Stimulated activated CD8-positive, alpha-beta memory T cell treated with anti-CD3 and anti-CD28 coated beads, Interleukin-12 subunit alpha, Interleukin-12 subunit beta, amount 100 ng/mL, for 4 hours (primary cell): Measurements from ENCODE around the gene PLCE1.
"Not testable (repeated sequence)": the region's sequence is repeated elsewhere in the genome, so short reads cannot be mapped to it uniquely, and the experiment has no call there.

Experiments used
- DNase-seq: peaks from one replicate; pipeline ENCODE4 v3.0.0-alpha.2; 2020; ENCODE audit warnings: low read depth

Gene PLCE1

DNA sequence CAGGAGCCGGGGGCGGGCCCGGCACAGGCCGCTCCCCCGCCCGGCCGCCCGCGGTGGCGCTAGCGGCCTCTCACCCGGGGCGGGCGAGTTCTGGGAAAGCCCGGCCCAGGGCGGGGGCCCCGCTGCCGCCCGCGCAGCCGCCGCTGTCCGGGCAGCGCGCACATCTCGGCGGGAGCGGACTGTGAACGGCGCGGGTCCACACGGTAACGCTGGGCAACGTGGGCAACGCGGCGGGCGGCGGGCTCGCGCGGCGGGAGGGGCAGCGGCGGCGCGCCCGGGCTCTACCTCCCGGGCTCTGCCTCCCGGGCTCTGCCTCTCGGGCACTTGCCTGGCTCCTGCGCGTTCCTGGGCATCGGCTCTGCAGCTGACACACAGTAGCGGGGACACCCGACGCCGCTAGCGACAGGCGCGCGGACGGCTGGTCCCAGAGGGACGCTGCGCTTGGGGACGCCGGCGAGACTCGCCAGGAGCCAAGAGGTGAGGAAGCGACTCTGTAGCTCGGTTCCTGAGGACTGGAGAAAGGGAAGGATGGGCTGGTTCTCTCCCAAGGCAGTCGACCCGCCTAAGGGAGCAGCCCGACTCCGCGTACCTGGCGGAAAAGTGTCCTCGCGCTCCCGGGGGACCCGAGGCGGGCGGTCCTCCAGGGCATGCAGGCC, at the start of gene PLCE1:
TSS of gene PLCE1 (plus strand) at position 150 of the 656 bp plus-strand sequence. CDS start 37,116 bp downstream, outside the sequence.
- no peak for DNase-seq

DNA sequence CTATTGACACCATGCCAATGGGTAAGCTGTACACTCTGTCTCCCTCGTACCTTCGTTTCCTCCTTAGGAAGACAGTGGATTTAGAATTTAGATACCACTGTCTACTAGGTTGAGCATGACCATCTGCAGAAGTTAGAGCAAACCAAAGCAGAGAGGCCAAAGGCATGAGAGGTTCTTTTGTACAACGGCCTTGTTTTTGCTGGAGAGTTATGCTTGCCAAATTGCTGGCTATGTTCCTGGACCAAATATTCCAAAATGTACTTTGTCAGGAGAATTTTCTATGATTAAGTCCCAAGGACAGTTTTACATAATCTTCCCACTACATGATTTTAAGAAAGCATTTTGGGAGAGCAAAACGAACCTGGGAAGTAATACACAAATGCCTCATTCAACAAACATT, 47.9 kb upstream of the PLCE1 start:
- DNase-seq, result no peak

DNA sequence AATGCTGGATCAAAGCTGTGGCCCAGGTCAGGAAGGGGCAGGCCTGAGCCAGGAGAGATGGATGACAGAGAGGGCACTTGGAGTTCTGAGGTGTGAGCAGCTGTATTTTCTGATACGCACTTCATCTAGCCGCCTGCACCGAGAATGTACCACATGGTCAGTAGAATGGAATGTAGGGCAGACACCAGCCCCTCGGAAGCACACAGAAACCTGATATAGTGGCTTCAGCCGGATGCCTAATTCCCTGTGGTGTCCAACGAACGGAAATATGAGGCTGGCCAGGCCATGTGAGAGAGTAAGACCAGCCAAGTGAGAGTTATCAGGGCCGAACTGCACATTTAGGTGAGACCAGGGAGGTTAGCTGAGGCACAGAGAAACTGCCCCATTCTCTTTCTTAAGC, 46.7 kb upstream of the PLCE1 start:
- DNase-seq, result no peak

DNA sequence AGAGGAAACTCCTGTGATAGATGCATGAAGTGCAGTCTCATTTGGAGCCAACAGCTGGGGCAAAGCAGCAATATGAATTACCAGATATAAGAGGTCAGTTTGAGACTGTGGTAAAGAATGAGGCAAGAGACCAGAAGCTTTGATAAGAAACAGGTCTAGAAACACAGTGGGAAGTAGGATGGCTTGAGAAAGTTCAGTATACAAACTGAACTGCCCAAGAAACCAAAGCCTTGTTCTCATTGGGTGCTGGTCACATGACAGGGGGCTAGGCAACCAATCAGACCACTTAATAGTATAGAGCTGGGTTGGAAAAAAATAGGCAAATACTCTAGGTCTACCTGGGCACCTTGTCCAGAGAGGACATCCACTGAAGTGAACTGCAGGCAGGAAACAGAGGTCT, 46.2 kb upstream of the PLCE1 start:
- no peak for DNase-seq

DNA sequence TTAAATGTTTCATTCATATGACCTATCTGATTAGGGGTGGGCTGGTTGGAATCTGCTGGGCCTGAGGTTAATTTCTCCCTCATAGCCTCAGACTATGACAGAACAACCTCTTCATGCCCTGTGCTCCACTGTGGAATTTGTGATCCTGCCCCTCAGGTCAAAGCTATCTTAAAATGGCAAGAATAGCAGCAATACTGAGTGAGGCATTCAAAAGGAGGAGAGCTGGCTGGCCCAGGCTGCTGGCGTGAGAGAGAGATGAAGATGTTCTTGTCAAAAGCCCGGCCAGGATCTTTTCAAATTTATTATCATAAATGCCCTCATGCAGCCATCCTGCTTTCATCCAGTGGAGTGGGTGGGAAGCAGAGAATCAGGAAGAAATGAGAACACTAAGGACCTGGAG, 41.8 kb upstream of the PLCE1 start:
- DNase-seq, result no peak

DNA sequence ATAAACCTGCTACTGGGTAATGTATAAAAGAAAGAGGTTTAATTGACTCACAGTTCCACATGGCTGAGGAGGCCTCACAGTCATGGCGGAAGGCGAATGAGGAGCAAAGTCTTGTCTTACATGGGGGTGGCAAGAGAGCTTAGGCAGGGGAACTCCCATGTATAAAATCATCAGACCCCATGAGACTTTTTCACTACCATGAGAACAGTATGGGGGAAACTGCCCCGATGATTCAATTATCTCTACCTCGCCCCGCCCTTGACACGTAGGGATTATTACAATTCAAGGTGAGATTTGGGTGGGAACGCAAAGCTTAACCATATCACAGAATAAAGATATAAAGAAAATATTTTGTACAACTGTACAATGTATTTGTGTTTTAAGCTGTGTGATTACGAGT, 39.4 kb upstream of the PLCE1 start:
- no peak for DNase-seq

DNA sequence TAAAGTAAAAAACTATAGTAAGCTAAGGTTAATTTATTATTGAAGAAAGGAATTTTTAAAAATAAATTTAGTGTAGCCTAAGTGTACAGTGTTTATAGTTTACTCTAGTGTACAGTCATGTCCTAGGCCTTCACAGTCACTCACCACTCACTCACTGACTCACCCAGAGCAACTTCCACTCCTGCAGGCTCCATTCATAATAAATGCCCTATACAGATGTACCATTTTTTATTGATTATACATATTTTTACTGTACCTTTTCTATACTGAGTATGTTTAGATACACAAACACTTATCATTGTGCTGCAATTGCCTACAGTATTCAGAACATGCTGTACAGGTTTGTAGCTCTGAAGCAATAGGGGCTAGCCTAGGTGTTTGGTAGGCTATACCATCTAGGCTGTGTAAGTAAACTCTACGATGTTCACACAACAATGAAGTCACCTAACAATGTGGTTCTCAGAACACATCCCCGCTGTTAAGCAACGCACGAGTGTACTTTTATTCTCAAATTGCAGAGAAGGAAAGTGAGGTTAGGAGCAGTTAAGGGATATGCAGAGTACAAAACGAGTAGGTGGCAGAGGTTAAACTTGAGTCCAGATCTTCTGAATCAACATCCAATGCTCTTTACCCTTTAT, 38.9 kb upstream of the PLCE1 start:
- no peak for DNase-seq

DNA sequence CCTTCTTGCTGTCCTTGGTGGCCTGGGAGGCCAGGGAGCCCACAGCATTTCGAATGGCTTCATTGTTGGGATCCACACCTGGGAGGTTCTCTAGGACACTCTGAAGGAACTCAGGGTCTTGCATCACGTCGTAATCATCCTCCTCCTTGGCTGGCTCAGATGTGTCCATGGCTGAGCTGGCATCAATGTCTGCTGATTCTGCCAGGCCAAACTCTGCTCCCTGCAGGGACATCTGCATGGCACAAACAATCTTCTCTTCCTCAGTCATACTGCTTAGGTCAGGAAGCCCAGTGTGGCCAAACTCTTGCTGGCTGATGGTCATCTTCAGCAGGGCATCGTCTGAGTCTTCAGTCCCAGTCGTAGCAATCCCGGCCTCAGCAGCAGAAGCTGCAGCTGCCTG, 34.9 kb upstream of the PLCE1 start:
- no peak for DNase-seq

DNA sequence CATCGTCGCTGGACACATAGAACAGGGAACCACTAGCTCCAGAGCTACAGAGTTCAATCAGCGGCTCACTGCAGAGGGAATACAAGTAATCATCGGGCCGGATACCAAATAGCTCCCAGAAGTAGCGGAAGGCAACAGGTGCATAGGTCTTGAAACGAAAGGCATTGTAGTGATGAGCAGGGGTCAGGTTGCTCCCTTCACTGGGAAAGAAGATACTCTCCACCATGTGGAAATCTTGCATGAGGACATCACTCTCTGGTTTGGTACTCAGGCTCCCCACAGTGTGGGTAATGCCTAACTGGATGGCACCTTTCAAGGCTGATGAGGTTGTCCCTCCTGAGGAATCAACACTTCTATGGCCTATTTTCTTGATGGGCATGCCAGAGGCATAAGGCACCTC, 32.7 kb upstream of the PLCE1 start:
- DNase-seq, result not testable (repeated sequence)

DNA sequence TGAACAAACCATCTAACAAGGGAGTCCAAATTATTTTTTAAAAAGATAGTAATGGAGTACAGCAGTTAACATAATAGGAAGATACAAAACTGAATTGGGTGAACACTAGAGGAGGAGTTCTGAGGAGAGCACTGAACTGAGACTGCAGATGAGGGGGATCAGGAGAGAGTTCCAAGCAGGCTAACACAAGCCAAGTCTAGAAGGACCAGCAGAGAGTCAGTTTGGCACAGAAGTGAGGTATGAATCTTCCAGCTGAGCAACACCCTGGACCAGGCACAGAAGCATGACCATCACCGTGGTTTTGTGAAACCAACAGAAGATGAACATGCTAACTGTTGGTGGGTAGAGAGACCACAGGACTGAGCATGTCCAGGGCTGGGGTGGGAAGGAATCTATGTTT, 30.8 kb upstream of the PLCE1 start:
- DNase-seq, result no peak

DNA sequence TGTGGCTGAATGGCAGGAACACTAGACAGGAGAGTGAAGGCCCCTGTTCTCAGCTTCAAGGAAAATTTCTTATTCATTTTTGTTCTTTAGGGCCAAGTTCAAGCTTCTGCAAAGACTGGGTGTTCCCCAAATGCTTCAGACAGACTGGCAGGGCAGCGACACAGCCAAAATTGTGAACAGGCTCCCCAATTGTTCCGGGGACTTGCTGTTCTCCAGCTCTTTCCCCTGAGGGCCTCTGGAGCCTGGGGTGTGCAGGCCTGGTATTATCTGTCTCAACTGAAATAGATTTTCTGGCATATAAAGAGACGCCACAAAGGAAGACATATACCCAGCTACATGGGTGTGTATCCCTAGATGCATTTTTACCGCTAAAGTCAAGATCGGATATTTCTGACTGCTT, 30.3 kb upstream of the PLCE1 start:
- no peak for DNase-seq

DNA sequence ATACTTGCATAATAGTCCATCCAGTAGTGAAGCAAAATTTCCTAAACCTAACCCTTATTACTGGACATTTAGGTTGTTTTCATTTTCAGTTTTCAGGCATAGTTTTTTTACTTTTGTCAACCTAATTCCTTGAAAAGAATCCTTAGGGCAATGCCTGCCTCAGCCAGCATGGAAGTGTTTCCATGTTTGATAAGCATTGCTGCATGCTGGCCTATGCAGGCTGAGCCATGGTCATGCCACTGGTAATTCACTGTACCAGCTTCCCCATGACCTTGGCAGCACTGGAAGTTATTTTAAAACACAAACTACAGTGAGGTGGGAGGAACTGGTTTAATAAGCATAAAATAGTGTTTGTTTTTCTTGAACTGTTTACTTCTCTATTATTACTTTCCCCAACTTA, 27.8 kb upstream of the PLCE1 start:
- DNase-seq, result no peak

DNA sequence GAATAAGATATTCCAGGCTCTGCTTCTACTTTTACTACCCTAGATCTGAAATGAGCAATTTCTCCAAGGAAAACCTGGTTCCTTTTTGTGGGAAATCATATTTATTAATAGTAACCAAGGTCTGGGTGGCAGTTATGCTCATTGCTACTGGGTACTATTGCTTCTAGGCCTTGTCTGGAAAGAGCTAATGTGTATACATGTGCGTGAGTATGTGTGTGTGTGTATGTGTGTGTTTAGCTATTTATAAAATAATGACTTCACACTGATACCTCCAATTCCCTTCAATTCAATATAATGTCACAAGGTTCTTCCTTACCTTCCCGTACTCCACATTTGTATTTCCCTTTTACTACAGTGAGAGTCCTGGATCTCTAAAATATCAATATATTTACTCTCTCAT, 26.0 kb upstream of the PLCE1 start:
- no peak for DNase-seq

DNA sequence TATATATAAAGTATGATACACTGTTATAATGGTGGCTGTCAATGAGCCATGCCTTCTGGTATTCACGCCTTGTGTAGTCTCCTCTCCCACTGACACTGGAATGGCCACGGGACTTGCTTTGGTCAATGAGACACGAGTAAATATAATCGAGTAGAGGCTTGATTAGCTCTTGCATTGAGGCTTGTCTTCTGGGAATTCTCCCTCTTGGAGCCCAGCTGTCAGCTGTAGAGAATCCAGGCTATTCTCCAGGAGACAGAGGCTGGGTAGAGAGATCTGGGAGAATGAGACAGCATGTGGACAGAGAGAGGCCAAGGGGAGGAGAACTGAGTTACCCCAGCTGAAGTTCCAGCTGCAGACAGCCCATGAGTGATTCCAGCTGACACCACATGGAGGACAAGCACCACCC, 25.2 kb upstream of the PLCE1 start:
- no peak for DNase-seq

DNA sequence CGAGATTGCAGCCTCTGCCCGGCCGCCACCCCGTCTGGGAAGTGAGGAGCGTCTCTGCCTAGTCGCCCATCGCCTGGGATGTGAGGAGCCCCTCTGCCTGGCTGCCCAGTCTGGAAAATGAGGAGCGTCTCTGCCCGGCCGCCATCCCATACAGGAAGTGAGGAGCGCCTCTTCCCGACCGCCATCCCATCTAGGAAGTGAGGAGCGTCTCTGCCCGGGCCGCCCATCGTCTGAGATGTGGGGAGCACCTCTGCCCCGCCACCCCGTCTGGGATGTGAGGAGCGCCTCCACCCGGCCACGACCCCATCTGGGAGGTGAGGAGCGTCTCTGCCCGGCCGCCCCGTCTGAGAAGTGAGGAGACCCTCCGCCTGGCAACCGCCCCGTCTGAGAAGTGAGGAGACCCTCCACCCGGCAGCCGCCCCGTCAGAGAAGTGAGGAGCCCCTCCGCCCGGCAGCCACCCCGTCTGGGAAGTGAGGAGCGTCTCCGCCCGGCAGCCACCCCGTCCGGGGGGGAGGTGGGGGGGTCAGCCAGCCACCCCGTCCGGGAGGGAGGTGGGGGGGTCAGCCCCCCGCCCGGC, 23.2 kb upstream of the PLCE1 start:
- DNase-seq, result not testable (repeated sequence)

DNA sequence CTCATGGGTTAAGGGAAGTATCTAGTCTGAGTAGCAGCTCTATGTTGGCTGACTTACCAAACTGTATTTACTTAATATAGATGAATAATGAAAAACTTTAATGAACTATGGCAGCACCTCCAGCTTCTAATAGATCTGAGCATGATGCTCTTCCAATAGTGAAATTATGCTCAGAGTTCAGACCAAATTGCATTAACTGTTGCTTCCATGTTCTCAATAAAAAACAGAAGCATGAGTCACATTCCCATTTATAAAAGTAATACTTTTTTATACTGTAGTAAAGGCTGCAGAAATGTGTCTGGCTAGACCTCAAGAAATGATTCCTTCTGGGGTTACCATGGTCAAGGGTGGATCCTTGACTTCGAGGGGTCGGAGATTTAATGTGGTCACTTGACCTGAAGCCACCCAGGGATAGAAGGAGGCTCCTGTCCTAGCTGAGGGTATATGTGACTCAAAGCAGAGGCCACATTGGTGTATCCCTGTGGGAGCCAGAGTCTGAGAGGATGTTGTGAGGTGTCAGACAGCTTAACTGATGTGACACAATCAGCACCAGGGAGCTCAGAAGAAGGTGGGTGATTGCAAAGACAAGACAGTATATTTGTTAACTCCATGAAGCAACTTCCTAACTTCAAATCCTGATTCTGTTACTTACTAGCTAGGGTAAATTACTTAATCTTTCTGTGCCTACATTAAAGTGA, 19.8 kb upstream of the PLCE1 start:
- DNase-seq, result no peak

DNA sequence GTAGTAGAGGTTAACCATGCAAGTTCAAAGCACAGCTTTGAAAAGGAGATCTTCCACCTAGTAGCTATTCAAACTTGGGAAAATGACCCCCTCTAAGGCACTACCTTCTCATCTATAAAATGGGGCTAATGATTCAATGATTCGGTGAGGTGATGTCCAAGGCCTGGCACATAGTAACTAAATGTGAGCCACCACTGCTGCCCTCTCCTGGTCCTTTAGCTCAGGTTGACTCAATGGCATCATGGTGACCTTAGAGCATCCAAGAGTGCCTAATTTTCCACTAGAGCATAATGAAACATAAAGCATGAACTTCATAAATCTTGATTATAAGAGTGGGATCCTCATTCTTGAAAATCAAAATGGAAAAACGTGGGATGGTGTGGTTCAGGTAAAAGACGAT, 16.3 kb upstream of the PLCE1 start:
- no peak for DNase-seq

DNA sequence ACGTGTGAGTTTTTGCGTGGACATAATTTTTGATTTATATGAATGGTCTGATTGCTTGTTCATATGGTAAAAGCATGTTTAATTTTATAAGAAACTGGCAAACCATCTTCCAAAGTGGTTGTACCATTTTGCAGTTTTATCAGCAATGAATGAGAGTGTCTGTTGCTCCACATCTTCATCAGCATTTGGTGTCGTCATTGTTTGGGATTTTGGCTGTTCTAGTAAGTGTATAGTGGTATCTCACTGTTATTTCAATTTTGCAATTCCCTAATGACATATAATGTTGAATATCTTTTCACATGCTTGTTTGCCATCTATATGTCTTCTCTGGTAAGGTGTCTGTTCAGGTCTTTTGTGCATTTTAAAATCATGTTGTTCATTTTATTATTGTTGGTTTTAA, 13.2 kb upstream of the PLCE1 start:
- DNase-seq, result no peak

DNA sequence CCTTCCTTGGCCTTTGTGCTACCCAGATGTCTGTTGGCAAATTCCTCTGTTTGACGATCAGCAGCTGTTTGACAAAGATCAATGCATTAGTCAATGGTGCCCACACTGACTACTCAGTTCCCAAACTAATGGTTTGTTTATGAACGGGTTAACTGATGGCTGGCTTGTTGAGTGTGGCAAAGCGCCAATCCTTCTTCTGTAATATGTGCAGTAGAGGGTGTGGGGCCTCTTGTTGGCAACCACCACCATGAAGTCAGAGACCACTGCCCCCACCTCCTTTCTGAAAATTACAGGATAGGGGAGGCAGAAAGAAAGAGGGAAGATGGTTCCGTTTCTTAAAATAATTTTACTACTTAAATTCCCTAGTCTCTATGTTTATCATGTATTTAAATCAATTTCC, 2.6 kb upstream of the PLCE1 start:
- DNase-seq, result no peak

DNA sequence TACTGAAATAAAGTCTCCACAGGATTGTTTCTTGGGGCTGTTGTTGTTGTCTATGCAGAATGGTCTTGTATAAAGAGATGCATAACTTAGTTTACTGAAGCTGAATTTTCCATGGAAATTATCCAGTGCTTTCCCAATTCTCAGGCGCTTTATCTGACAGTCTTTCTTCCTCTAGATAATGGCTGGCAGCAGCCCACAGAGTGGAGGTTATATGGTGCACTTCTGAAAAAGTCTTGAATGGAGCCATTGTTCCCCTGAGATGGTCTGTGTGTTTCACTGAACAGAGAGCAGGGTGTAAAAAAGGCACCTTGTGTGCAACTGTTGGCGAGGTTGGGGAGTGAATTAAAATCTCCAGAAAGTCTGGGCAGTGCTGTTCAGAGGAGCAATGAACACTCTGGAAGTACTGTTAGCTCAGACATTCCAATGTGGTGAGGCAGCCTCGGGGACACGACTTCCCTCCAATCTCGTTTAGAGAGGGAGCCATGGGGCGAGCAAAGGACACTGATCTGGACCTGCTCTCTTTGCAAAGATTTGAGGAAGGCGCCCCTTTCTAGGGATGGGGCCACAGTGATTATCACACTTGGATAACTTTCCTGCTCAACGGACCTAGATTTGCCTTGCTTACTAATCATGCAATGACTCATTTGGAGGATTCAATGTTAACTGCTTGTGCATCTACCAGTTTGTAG, 2.0 kb upstream of the PLCE1 start:
- no peak for DNase-seq

DNA sequence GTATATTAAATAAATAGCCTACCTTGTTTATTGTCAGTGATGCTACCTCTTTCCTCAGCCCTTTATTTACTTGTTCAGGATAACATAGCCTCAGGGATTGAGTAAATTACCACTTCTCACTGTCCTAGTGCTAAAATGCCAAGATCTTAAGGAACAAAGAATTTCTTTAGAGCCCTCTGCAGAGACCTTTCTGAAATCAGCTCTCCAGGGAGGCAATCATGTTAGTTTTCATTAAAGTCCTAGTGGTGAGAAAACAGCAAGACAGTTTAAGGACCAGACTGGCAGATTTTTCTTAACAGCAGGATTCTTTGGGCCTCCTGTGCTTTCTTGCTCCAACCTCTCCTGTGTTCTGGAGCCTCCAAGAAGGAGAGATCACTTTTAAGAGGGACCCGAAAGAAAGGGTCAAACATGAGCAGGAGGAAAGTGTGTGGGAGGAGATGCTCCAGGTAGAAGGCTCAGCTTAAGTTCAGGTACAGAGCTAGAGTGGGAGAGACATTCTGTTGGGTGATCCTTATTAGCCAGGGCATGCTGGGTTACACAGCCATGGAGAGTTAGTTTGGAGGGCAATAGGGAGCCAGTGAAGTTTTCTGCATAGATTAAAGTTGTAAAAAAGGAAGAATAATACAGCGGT, 1.2 kb upstream of the PLCE1 start:
- no peak for DNase-seq

DNA sequence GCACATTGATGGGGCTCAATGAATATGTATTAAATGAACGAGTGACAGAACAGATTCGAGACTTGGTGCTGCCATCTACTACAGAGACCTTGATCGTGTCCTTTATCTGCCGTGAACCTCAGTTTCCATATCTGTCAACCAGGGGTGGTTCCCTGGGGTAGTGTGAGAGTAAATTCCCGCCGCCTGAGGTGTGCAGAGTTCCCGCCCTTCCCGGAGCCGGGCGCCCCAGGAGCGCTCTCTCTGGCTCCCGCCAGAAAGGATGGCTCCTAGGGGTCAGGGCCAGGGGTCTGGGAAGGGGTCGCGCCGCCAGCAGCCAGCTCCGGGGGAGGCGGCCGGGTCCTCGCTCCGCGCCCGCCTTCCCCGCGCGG, 333 bp upstream of the PLCE1 start:
- no peak for DNase-seq
